Neural crest cell (in vitro differentiated cells): ENCODE data around the gene ZNF544. TPM values are rescaled to one million over a fixed set of nuclear protein-coding genes. Genes with fewer than 3 reads are reported as not detected.

Experiments used
- DNase-seq: peaks from one replicate; pipeline ENCODE4 v3.0.0; 2021; ENCODE audit warnings: low read depth, mixed read lengths, low spot score
- H3K27ac Mint-ChIP-seq: one replicate; pipeline ENCODE4 v1.8.0; 2021; ENCODE audit warnings: mild to moderate bottlenecking, mixed read lengths; ENCODE audit not compliant: unreplicated experiment
- H3K27me3 Mint-ChIP-seq: 2 replicates; pipeline ENCODE4 v1.8.0; 2021; ENCODE audit warnings: low read depth, mild to moderate bottlenecking, mixed read lengths
- H3K36me3 Mint-ChIP-seq: 2 replicates; pipeline ENCODE4 v1.8.0; 2021; ENCODE audit warnings: low read depth, mild to moderate bottlenecking, mixed read lengths
- H3K4me1 Mint-ChIP-seq: 2 replicates; pipeline ENCODE4 v1.8.0; 2021; ENCODE audit warnings: mixed read lengths
- H3K4me3 Mint-ChIP-seq: one replicate; pipeline ENCODE4 v1.8.0; 2021; ENCODE audit warnings: mild to moderate bottlenecking, mixed read lengths
- H3K9me3 Mint-ChIP-seq: 2 replicates; pipeline ENCODE4 v1.8.0; 2021; ENCODE audit warnings: mixed read lengths
- total RNA-seq: library from RNA; stranded (reverse); gene quantifications from 2 replicates; pipeline ENCODE4 v1.2.1, GENCODE V29; 2021
- TF ChIP-seq, protein P1 (sequence below): fragments of 200-600 bp; sonication (generic); conservative IDR thresholded peaks from 2 replicates; pipeline ENCODE4 v1.5.0; 2021; ENCODE audit warnings: antibody characterized with exemption, mild to moderate bottlenecking

ZNF544 gene
- total RNA-seq, 1 donor from 2014 or later, result 47.4 TPM

- peaks cover 14% of the 10 kb centered on the region for H3K4me1 Mint-ChIP-seq
Measured at GRCh38 chr19:58274771-58275201, 46.1 kb downstream of the ZNF544 start.

DNA sequence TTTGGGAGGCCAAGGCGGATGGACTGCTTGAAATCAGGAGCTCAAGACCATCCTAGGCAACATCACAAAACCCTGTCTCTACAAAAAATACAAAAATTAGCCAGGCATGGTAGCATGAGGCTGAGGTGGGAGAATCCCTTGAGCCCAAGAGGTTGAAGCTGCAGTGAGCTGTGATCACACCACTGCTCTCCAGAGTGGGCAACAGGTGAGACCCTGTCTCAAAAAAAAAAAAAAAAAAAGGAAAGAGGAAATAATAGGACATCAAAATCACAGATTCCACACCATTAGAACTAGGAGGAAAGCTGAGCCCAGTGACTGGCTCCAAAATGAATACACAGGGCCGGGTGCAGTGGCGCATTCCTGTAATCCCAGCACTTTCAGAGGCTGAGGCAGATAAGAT lies 46.9 kb downstream of the ZNF544 start:
- Mint-ChIP-seq H3K27me3 (peaks cover 10% of the 10 kb centered on the region), H3K9me3 (peaks cover 24% of the 10 kb centered on the region), H3K4me3 (peak overlapping the region; percentile 31), H3K27ac (no peak overlapping the region), H3K4me1 (peaks cover 22% of the 10 kb centered on the region), H3K36me3 (peaks cover 66% of the 10 kb centered on the region)
- no peak for DNase-seq
- TF ChIP-seq, protein P1, sequence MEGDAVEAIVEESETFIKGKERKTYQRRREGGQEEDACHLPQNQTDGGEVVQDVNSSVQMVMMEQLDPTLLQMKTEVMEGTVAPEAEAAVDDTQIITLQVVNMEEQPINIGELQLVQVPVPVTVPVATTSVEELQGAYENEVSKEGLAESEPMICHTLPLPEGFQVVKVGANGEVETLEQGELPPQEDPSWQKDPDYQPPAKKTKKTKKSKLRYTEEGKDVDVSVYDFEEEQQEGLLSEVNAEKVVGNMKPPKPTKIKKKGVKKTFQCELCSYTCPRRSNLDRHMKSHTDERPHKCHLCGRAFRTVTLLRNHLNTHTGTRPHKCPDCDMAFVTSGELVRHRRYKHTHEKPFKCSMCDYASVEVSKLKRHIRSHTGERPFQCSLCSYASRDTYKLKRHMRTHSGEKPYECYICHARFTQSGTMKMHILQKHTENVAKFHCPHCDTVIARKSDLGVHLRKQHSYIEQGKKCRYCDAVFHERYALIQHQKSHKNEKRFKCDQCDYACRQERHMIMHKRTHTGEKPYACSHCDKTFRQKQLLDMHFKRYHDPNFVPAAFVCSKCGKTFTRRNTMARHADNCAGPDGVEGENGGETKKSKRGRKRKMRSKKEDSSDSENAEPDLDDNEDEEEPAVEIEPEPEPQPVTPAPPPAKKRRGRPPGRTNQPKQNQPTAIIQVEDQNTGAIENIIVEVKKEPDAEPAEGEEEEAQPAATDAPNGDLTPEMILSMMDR, result no peak

More at GRCh38 chr19:58274771-58275201, 46.1 kb downstream of the ZNF544 start:
- H3K4me3 Mint-ChIP-seq, result peak overlapping the region; percentile 78
- peaks cover 29% of the 10 kb centered on the region for H3K9me3 Mint-ChIP-seq
- no peak for DNase-seq
- H3K27me3 Mint-ChIP-seq, result peaks cover 10% of the 10 kb centered on the region
- H3K36me3 Mint-ChIP-seq, result peaks cover 65% of the 10 kb centered on the region
- H3K27ac Mint-ChIP-seq, result no peak overlapping the region
- TF ChIP-seq, protein P1, result no peak

DNA sequence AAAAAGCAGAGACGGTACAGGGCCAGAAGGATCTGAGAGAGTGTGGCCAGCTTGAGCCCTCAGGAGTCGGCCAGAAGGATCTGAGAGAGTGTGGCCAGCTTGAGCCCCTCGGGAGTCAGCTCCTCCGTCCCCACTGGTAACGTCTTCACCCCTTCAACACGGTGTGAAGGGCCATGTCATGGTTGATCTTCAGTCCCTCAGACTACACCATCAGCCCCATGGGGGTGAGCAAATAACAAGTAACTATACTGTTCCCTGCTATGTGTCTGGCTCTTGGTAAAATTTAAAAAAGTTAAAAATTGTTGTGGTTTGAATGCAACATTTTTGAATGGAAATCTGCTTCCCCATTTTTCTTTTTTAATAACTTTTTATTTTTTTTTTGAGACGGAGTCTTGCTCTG lies 48.5 kb downstream of the ZNF544 start:
- Mint-ChIP-seq H3K27me3 (peaks cover 5% of the 10 kb centered on the region), H3K36me3 (peaks cover 64% of the 10 kb centered on the region), H3K9me3 (peaks cover 15% of the 10 kb centered on the region), H3K4me1 (peaks cover 34% of the 10 kb centered on the region), H3K4me3 (peak overlapping the region; percentile 80), H3K27ac (no peak overlapping the region)
- TF ChIP-seq, protein P1, result no peak
- DNase-seq, result no peak

GRCh38 chr19:58277748-58278540 lies 49.2 kb downstream of the ZNF544 start:
- Mint-ChIP-seq H3K27me3 (peaks cover 5% of the 10 kb centered on the region), H3K27ac (peak overlapping the region; percentile 96), H3K36me3 (peaks cover 64% of the 10 kb centered on the region), H3K4me3 (peak overlapping the region; percentile 99), H3K4me1 (peaks cover 35% of the 10 kb centered on the region), H3K9me3 (peaks cover 15% of the 10 kb centered on the region)
- no peak for DNase-seq
- TF ChIP-seq, protein P1, result no peak

DNA sequence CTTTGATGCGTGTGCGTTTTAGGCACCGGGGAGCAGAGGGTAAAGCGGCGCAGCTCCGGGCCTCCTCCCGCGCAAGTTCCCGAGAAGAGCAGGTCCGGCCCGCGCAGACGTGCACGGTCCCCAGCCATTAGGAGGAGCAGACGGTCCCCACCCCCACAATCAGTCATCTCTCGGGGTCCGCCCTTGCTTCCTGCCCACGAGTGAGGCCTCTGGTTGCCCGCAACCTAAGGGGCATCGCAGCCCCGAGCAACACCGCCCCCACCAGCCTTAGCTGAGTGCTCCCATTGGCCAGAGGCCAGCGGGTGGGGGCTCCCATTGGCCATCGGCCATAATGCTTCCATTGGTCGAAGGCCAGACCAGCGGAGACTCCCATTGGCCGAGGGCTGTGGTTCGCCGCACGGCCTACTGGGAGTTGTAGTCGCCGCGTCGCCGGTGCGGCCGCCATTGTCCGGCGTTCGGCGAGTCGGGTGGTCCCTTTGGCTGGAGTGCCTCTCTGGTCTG lies 49.9 kb downstream of the ZNF544 start, which contains the start of gene ZNF8:
ZNF8 (plus strand) TSS at position 415 of the 501 bp plus-strand sequence. CDS start 127 bp downstream, outside the sequence.
- Mint-ChIP-seq H3K27ac (peak within 1 kb of the TSS; percentile 97), H3K36me3 (peaks cover 68% of the 10 kb centered on the region), H3K4me1 (peaks cover 35% of the 10 kb centered on the region), H3K4me3 (peak within 1 kb of the TSS; percentile 99), H3K27me3 (peaks cover 5% of the 10 kb centered on the region), H3K9me3 (peaks cover 15% of the 10 kb centered on the region)
- peak; percentile 92 for DNase-seq
- TF ChIP-seq, protein P1, result no peak
